Measurements from ENCODE around the gene MSLN.
A peak's percentile ranks its signal among the peaks of the same experiment; 100 is the strongest.

Gene MSLN

GRCh38 chr16:760545-761343, at the start of gene MSLN:
Gene MSLN, plus strand, starts transcription at chr16:760734. Its CDS starts 1,947 bp downstream, at chr16:762681.
- no peak for DNase-seq

- no peak for DNase-seq
Observed at GRCh38 chr16:711084-711483, 49.5 kb upstream of the MSLN start.

GRCh38 chr16:711548-712320, 48.8 kb upstream of the MSLN start:
- DNase-seq, result peak; percentile 85

GRCh38 chr16:712740-713250, 47.7 kb upstream of the MSLN start:
- peak; percentile 79 for DNase-seq

DNA sequence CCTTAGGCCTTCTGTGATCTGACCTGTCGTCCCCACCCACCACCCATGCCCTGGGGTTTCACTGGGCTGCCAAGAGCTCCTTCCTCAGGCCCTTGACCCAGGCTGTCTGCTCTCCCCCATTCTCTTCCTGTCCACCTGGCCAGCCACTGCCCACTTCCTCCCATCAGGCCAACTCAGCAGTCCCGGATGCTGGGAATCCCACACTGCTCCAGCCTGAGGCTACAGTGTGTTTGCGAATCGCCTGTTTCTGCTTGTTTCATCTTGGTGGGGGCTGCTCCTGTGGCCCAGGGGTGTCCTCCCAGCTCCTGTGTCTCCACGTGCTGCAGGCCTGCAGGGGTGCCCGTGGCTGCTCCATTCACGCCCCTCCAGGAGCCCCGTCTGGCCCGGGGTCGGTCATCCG, 46.5 kb upstream of the MSLN start:
- no peak for DNase-seq

- peak; percentile 96 for DNase-seq
Observed at GRCh38 chr16:714558-715476, 45.7 kb upstream of the MSLN start, which contains the start of gene METRN. Gene METRN, plus strand, starts transcription at chr16:715118. Its CDS starts 172 bp downstream, at chr16:715290.

DNA sequence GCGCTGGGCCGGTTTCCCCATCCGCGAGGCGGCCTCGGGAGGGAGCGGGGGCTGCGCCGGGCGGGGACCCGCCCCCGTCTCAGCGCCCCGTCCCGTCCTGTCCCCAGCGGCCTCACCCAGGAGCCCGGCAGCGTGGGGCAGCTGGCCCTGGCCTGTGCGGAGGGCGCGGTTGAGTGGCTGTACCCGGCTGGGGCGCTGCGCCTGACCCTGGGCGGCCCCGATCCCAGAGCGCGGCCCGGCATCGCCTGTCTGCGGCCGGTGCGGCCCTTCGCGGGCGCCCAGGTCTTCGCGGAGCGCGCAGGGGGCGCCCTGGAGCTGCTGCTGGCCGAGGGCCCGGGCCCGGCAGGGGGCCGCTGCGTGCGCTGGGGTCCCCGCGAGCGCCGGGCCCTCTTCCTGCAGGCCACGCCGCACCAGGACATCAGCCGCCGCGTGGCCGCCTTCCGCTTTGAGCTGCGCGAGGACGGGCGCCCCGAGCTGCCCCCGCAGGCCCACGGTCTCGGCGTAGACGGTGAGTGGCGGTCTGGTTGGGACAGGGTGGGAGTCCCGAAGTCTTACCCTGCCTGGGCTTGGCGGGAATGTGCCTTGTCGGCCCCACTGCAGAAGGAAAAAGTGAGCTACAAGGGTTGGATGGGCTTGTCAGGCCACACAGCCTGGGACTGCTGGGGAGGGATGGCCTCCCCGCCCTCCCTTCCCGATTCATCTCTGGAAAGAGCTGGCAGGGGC, 44.9 kb upstream of the MSLN start:
- no peak for DNase-seq

- DNase-seq, result no peak
Observed at GRCh38 chr16:716200-716568, 44.4 kb upstream of the MSLN start.

DNA sequence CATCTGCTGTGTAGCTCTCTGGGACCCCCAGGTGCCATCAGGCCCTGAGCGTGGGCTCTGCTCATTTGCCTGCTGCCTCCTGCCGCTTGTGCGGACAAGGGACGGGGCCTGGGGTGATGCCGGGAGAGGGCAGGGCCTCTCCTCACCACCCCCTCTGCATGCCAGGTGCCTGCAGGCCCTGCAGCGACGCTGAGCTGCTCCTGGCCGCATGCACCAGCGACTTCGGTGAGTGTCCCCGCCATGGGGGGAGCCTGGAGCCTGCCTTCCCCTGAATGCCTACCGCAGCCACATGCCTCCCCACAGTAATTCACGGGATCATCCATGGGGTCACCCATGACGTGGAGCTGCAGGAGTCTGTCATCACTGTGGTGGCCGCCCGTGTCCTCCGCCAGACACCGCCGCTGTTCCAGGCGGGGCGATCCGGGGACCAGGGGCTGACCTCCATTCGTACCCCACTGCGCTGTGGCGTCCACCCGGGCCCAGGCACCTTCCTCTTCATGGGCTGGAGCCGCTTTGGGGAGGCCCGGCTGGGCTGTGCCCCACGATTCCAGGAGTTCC, 43.7 kb upstream of the MSLN start:
- no peak for DNase-seq

DNA sequence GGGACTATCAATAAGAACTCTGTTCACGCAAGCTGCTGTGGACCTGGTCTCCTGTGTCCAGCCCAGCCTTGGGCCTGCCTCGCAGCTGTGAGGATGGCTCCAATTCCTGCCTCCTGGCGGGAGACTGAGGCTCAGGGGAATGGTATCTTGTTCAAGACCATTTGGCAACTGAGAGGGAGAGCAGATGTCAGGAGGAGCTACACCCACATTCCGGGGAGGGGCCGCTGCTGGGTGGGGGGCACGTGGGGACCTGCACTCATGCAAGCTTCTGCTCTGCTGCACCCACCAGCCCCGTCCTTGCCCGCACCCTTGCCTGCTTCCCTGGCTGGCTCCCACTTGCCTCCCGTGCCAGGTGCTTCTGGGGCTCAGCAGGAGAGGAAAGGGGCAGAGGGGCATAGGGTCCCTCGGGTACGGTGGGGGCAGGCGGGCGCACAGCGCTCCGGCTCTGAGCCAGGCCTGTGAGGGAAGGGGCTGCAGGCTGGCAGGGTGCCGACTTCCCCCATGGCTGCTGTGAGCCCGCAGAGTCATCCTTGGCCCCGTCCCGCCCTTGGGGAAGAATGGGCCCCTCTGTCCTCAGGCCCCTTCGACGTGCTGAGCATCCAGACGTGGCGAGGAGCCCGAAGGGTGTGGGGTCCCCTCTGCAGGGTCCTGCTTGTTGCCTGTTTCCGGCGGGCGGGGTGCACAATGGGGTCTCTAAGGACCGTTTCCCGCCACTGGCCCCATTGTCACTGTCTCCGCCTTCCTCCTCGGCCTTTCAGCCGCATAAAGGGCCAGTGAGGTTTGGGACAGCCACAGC, 42.9 kb upstream of the MSLN start:
- DNase-seq, result no peak

- DNase-seq, result no peak
Observed at GRCh38 chr16:718389-718788, 42.1 kb upstream of the MSLN start.

GRCh38 chr16:718922-719321, 41.6 kb upstream of the MSLN start:
- no peak for DNase-seq

- DNase-seq, result peak; percentile 29
Observed at GRCh38 chr16:719815-720446, 40.6 kb upstream of the MSLN start.

DNA sequence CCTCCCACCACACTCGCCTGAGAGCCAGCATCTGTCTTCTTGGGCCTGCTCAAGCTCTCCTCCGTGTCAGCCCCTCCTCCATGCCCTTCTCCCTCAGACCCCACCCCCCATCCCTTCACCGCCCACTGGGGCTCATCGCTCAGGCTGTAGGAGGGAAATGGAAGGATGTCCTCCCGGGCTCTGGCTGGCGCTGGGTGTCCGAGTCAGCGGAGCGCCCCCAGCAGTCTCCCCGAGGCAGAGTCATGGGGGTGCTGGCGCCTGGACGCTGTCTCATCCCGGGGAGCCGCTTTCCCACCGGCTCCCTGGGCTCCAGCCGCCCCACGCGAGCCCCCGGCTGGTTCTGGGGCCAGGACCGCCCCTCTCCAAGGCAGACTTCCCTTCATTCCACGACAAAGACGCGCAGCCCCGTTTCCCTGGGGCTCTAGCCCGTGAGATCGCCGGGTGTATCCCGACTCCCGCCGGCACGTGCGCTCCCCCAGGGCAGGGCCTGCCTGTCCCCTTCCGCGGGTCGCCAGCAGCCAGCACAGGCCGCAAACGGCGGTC, 40.0 kb upstream of the MSLN start:
- peak; percentile 80 for DNase-seq

- DNase-seq, result peak; percentile 90
Observed at GRCh38 chr16:720990-721764, 39.4 kb upstream of the MSLN start, which contains the start of gene ANTKMT. Gene ANTKMT, plus strand, starts transcription at chr16:721146. Its CDS starts 129 bp downstream, at chr16:721275.

DNA sequence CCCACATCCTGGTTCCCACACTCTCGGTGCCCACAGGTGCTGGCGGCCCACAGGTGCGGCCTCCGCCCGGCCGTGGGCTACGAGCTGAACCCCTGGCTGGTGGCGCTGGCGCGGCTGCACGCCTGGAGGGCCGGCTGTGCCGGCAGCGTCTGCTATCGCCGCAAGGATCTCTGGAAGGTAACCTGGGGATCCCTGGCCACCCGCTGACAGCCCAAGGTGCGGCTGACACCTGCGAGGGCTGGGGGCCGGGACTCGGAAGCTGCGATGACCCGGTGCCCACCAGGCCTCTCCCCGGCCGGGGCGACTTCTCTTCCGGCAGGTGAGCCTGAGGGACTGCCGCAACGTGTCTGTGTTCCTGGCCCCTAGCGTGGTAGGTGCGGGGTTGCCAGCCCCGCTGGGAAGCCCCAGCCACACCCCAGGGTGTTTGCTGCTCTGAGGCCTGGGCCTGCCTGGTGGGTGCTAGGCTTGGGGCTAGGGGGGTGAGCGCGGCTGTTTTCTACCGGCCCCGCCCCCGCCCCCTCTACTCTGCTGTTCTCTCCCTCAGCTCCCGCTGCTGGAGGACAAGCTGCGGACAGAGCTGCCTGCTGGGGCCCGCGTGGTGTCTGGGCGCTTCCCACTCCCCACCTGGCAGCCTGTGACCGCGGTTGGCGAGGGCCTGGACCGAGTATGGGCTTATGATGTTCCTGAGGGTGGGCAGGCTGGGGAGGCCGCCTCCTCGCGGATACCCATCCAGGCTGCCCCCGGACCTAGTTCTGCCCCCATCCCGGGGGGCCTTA, 38.6 kb upstream of the MSLN start:
- DNase-seq, result no peak

DNA sequence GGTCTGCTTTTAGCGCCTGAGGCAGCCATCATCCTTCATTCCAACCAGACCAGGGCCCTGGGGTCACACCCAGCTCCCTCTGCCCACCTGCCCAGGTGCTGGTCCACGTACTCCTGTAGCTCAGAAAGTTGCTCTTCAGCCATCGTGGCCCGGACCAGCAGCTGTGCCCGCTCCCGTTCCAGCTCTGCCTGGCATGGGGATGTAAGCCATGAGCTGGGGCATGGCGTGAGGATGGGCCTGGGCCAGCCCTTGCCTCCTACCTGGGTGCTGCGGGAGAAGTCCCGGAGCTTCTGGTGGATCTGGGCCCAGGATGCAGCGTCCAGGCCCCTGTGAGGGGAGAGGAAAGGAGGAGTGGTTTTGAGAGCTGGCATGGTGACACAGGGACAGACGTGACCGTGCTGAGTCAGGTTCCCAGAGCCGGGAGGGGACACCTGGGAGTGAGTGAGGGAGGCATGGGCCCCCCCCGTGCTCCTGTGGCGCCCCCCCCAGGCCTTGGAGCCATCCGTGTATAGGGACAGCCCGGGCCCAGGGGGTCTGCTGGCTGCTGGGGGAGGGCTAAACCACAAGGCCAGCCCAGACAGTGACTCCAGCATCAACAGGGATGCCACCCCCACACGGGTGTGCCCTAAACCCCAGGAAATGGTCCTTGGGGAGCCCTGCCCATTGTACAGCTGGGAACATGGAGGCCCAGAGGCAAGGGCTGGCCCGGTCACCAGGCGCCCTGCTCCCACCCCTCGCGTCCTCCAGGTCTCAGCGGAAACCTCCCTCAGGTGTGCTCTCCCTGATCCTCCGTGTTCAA, 37.5 kb upstream of the MSLN start:
- DNase-seq, result no peak
